ENCODE data around the gene ANP32A.

DNA sequence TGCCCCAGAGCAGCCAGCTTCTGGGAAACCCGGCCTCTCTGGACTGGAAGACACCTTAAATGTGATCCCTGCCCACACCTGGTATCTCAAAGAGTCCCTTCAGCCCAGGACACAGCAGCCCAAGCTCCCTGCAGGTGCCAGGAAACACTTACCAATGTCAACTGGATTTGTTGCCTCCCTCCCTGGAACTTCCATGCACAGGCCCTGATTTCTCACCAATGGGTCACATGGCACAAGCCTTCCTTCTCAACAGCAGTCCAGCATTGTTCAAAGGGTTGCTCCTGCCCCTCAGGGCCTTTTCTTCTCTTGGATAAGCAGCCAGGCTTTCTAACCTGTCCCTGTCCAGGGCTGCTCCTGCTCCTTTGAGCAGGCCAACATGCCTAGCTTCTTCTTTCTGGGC lies 31.6 kb downstream of the ANP32A start:
- TF ChIP-seq, protein P1, sequence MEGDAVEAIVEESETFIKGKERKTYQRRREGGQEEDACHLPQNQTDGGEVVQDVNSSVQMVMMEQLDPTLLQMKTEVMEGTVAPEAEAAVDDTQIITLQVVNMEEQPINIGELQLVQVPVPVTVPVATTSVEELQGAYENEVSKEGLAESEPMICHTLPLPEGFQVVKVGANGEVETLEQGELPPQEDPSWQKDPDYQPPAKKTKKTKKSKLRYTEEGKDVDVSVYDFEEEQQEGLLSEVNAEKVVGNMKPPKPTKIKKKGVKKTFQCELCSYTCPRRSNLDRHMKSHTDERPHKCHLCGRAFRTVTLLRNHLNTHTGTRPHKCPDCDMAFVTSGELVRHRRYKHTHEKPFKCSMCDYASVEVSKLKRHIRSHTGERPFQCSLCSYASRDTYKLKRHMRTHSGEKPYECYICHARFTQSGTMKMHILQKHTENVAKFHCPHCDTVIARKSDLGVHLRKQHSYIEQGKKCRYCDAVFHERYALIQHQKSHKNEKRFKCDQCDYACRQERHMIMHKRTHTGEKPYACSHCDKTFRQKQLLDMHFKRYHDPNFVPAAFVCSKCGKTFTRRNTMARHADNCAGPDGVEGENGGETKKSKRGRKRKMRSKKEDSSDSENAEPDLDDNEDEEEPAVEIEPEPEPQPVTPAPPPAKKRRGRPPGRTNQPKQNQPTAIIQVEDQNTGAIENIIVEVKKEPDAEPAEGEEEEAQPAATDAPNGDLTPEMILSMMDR (IDR thresholded peaks at IDR 0.05 in 2 of 3, conservative IDR thresholded peaks at IDR 0.05 in 1 of 3; ENCODE audit: insufficient read depth in 2 of 3, low read depth in 1 of 3, low read length in 3 of 3), result no peak
- TF ChIP-seq, protein P2, sequence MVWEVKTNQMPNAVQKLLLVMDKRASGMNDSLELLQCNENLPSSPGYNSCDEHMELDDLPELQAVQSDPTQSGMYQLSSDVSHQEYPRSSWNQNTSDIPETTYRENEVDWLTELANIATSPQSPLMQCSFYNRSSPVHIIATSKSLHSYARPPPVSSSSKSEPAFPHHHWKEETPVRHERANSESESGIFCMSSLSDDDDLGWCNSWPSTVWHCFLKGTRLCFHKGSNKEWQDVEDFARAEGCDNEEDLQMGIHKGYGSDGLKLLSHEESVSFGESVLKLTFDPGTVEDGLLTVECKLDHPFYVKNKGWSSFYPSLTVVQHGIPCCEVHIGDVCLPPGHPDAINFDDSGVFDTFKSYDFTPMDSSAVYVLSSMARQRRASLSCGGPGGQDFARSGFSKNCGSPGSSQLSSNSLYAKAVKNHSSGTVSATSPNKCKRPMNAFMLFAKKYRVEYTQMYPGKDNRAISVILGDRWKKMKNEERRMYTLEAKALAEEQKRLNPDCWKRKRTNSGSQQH (CRISPR knock-in tag; IDR thresholded peaks at IDR 0.05), result no peak
- TF ChIP-seq SRF (CRISPR knock-in tag; IDR thresholded peaks at IDR 0.05), result no peak
- TF ChIP-seq GABPA (tag; conservative IDR thresholded peaks at IDR 0.05; ENCODE audit: low read depth), result no peak
- TF ChIP-seq, protein P3, sequence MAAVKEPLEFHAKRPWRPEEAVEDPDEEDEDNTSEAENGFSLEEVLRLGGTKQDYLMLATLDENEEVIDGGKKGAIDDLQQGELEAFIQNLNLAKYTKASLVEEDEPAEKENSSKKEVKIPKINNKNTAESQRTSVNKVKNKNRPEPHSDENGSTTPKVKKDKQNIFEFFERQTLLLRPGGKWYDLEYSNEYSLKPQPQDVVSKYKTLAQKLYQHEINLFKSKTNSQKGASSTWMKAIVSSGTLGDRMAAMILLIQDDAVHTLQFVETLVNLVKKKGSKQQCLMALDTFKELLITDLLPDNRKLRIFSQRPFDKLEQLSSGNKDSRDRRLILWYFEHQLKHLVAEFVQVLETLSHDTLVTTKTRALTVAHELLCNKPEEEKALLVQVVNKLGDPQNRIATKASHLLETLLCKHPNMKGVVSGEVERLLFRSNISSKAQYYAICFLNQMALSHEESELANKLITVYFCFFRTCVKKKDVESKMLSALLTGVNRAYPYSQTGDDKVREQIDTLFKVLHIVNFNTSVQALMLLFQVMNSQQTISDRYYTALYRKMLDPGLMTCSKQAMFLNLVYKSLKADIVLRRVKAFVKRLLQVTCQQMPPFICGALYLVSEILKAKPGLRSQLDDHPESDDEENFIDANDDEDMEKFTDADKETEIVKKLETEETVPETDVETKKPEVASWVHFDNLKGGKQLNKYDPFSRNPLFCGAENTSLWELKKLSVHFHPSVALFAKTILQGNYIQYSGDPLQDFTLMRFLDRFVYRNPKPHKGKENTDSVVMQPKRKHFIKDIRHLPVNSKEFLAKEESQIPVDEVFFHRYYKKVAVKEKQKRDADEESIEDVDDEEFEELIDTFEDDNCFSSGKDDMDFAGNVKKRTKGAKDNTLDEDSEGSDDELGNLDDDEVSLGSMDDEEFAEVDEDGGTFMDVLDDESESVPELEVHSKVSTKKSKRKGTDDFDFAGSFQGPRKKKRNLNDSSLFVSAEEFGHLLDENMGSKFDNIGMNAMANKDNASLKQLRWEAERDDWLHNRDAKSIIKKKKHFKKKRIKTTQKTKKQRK (IDR thresholded peaks at IDR 0.05; ENCODE audit: borderline replicate concordance, low read depth, low read length), result no peak
- TF ChIP-seq NCOR1 (IDR thresholded peaks at IDR 0.05), result no peak

All from K562 (cell line).